SK-N-MC (cell line): ENCODE data around the gene EPB41.
A peak's percentile ranks its signal among the peaks of the same experiment; 100 is the strongest.

ENCODE experiments used
- DNase-seq: peaks from one replicate; pipeline ENCODE4 v3.0.0-alpha.2; 2011; ENCODE audit warnings: low read depth, low spot score
- H3K27ac ChIP-seq: fragments of 200-600 bp; sonication (generic); 2 replicates; pipeline ENCODE4 v1.5.1; 2016; ENCODE audit warnings: mixed run types
- H3K36me3 ChIP-seq: fragments of 200-600 bp; sonication (generic); 2 replicates; pipeline ENCODE4 v1.6.1; 2017; ENCODE audit warnings: antibody characterized with exemption, low read length, mixed read lengths; ENCODE audit not compliant: insufficient read depth
- H3K4me3 ChIP-seq: fragments of 200-600 bp; sonication (generic); 2 replicates; pipeline ENCODE4 v1.5.1; 2016
- H3K9ac ChIP-seq: fragments of 200-600 bp; sonication (generic); 2 replicates; pipeline ENCODE4 v1.8.0; 2017; ENCODE audit warnings: mixed run types, mixed read lengths; ENCODE audit not compliant: insufficient read length
- H3K9me3 ChIP-seq: fragments of 200-600 bp; sonication (generic); 2 replicates; pipeline ENCODE4 v1.6.1; 2017; ENCODE audit warnings: low read depth, mild to moderate bottlenecking, antibody characterized with exemption, low read length, moderate library complexity, mixed read lengths
- EZH2 ChIP-seq: fragments of 200-600 bp; sonication (generic); IDR thresholded peaks from one replicate; pipeline ENCODE4 v1.6.1; 2017; ENCODE audit warnings: antibody characterized with exemption
- FOXP2 ChIP-seq: optimal IDR thresholded peaks from 2 replicates; pipeline ENCODE3; 2011; ENCODE audit warnings: mild to moderate bottlenecking, moderate library complexity; ENCODE audit not compliant: insufficient read depth; ENCODE audit errors: extremely low read length, control extremely low read depth
- POLR2AphosphoS5 ChIP-seq: IDR thresholded peaks from 2 replicates; pipeline ENCODE4 v1.6.1; 2012; ENCODE audit warnings: mild to moderate bottlenecking, low read depth, low read length, borderline replicate concordance

Gene EPB41

DNA sequence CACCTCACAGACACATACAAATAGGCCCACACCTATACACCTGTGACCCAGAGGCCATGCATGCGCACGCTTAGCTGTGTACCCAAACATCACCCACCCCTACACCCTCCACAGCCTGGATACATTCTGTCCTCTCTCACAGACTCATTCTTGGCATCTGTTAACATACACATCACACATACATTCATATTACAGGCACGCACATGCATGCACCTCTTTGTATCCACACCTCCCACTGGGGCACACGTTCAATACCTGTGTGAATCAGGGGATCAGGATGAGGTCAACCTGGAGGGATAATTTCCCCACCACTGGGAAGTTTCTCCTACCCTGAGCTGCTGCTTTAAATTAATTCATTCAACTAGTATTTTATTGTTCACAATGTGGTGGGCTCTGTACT is 35.6 kb upstream of the EPB41 start:
- no peak for DNase-seq
- TF ChIP-seq POLR2AphosphoS5 (no peak), EZH2 (no peak), FOXP2 (no peak)
- H3K4me3 ChIP-seq = no peak overlapping the region
- no peaks in the 10 kb centered on the region for H3K36me3 ChIP-seq
- no peaks in the 10 kb centered on the region for H3K9me3 ChIP-seq
- no peak overlapping the region for H3K27ac ChIP-seq
- no peak overlapping the region for H3K9ac ChIP-seq

DNA sequence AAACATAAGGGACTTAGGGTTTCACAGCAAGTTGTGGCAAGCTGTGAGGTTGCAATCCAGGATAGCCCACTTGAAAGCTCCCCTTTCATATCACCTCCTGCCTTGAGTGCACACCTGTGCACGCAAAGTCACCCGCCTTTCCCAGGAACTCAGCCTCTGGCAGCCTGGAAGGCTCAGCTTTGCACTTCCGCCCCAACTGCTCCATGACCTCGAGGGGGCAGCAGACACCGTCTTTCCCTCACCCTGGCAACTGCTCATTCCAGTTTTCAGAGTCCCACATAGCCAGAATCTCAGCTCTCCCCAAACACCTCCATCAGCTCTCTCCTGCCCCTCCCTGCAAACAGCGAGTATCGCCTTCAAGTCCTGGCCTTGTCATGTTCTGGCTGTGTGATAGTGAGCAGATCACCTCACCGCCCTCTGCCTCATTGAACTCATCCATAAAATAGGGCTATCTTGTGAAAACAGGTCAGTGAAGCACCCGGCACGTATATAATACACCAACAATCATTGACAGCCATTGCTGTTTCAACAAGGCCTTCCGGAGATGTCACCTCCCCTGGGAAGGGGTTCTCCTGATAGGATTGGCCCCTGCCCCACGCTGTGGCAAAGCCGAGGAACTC is 32.2 kb upstream of the EPB41 start:
- H3K9ac ChIP-seq = peak overlapping the region; percentile 14

DNA sequence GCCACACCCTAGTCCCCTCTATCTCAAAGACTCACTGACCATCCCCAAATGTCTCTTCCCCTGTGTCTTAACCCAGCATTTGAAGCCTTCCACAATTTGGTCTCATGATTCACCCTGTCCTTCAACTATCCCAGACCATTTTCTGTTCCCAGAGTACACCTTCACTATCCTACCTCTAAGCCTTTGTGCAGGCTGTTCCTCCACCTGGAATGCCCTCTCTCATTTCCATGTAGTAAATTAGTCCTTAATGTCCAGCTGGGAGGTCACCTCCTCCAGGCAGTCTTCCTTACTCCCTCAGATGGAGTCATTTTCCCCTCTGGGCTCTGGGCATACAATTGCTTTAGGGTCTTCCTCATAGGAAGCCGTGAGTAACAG is 31.1 kb upstream of the EPB41 start:
- peak overlapping the region; percentile 95 for H3K27ac ChIP-seq
- no peak for TF ChIP-seq FOXP2
- TF ChIP-seq POLR2AphosphoS5 = no peak
- no peak for TF ChIP-seq EZH2

More for the DNA sequence above, 32.2 kb upstream of the EPB41 start:
- TF ChIP-seq FOXP2 (peak; percentile 57), POLR2AphosphoS5 (no peak)
- Histone ChIP-seq H3K27ac (peak overlapping the region; percentile 81), H3K36me3 (no peaks in the 10 kb centered on the region), H3K9me3 (no peaks in the 10 kb centered on the region), H3K4me3 (no peak overlapping the region)
- peak; percentile 89 for DNase-seq

DNA sequence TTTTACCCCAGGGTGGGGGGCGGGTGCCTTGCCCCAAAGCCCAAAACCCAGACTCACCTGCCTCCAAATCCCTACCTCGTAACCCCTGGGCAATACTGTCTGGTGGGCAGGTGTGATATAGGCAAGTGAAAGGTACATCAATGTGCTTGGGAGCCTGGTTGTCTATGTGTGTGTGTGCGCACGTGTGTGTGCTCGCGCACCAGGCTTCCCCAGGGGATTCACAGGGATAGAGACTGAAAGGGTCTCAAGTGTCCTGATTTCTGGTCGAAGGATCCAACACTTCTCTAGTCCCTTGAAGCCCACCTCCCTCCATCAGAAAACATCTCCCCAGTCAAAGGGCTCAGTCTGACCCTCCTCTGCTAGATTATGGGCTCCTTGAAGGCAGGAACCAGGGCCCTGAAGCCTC is 28.9 kb upstream of the EPB41 start:
- TF ChIP-seq FOXP2 (no peak), POLR2AphosphoS5 (no peak), EZH2 (no peak)
- Histone ChIP-seq H3K9me3 (no peaks in the 10 kb centered on the region), H3K4me3 (peak overlapping the region; percentile 17; the same call in 1 of the 2 replicates), H3K9ac (peak overlapping the region; percentile 45), H3K36me3 (no peaks in the 10 kb centered on the region), H3K27ac (peak overlapping the region; percentile 95)
- no peak for DNase-seq

More for the DNA sequence above, 31.1 kb upstream of the EPB41 start:
- Histone ChIP-seq H3K36me3 (no peaks in the 10 kb centered on the region), H3K9ac (peak overlapping the region; percentile 65), H3K4me3 (no peak overlapping the region), H3K9me3 (no peaks in the 10 kb centered on the region)
- no peak for DNase-seq

DNA sequence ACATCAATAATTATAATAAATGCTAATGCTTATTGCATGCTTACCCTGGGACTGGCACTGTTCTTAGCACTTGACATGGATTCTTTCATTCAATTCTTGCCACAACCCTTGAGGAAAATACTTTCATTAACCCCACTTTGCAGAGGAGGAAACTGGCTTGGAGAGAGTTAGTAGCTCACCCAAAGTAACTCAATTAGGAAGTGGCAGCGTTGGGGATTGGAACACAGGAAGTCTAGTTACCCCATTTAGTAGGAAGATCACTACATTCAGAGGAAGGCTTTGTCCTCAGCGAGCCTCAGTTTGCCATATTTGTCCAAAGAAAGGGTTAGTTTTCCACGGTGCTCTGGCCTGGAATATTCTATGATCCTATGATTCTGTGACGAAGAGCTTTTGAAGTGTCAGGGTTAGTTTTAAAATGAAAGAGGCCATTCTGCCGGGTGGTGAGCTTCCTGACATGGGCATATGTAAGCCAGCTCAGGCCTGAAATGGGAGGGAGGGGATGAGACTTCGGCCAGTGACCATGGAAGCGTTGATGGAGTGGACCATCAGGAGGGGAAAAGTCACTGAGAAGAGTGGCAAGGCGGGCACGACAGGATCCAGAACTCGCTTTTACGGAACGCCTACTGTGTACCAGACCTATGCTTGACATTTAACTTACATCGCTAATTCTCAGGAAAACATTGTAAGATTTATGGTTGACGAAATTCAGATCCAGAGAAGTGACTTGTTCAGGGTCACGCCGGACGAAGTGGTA is 28.2 kb upstream of the EPB41 start:
- TF ChIP-seq FOXP2 = no peak
- TF ChIP-seq EZH2 = no peak
- no peak for TF ChIP-seq POLR2AphosphoS5
- no peaks in the 10 kb centered on the region for H3K9me3 ChIP-seq
- peak overlapping the region; percentile 97 for H3K4me3 ChIP-seq
- peak; percentile 45 for DNase-seq
- peak overlapping the region; percentile 39 for H3K9ac ChIP-seq
- H3K27ac ChIP-seq = peak overlapping the region; percentile 95
- no peaks in the 10 kb centered on the region for H3K36me3 ChIP-seq

DNA sequence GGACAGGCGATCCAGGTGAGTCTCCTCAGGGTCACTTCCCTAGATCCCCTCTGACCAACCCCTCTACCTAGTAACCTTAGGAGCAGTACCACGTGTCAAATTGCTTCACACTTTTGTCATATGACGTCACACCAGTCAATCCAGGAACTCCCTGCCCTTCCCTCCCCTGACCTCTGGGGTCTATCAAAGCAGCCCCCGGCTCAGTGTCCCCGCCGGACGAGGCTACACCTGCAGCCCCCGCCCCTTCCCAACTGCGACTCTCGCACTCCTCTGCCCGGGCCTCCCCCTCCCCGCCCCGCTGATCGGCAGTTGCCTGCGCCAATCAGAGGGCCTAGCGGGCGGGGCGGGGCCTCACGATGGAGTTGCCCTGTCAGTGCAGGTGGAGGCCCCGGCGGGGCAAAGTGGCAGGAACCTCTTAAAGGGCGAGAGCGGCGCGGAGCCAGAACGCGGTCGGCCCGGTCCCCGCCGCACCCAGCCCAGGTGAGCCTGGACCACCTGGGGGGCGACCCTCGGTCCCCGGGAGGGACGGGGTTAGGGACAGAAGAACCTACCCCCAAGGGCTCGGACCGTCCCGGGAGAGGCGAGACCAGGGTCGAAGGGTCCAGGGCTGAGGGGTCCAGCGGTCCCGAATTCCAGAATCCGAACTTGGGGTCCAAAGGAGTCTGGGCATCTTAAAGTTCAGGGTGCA is 27.5 kb upstream of the EPB41 start:
- Histone ChIP-seq H3K9me3 (no peaks in the 10 kb centered on the region), H3K27ac (peak overlapping the region; percentile 95), H3K4me3 (peak overlapping the region; percentile 97), H3K36me3 (no peaks in the 10 kb centered on the region), H3K9ac (peak overlapping the region; percentile 90)
- DNase-seq = no peak
- 0 out of 2 replicates have a peak, but pooled peaks have one; percentile 59 for TF ChIP-seq POLR2AphosphoS5
- TF ChIP-seq EZH2 = no peak
- TF ChIP-seq FOXP2 = no peak

DNA sequence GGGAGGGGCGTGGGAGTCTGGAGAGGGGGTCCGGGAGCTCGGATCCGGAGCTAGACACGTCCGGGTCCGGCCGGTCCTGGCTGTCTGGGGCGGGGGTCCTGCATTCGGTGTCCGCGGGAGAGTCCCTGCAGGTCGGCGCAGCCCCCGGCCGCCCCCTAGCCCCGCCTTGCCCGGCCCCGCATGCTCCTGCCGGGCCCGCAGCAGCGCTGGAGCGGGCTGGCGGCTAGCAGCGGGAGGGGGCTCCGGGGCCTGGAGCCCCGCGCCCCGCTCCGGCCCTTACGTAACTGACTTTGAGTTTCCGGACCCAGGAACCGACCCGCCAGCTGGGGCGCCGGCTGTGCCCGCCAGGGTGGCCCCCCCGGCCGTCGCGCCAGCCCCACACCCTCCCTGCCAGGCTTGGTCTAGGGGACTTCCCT is 26.9 kb upstream of the EPB41 start:
- Histone ChIP-seq H3K27ac (no peak overlapping the region), H3K4me3 (peak overlapping the region; percentile 97), H3K36me3 (no peaks in the 10 kb centered on the region), H3K9ac (peak overlapping the region; percentile 90), H3K9me3 (no peaks in the 10 kb centered on the region)
- TF ChIP-seq POLR2AphosphoS5 (no peak), EZH2 (no peak), FOXP2 (no peak)
- DNase-seq = no peak

DNA sequence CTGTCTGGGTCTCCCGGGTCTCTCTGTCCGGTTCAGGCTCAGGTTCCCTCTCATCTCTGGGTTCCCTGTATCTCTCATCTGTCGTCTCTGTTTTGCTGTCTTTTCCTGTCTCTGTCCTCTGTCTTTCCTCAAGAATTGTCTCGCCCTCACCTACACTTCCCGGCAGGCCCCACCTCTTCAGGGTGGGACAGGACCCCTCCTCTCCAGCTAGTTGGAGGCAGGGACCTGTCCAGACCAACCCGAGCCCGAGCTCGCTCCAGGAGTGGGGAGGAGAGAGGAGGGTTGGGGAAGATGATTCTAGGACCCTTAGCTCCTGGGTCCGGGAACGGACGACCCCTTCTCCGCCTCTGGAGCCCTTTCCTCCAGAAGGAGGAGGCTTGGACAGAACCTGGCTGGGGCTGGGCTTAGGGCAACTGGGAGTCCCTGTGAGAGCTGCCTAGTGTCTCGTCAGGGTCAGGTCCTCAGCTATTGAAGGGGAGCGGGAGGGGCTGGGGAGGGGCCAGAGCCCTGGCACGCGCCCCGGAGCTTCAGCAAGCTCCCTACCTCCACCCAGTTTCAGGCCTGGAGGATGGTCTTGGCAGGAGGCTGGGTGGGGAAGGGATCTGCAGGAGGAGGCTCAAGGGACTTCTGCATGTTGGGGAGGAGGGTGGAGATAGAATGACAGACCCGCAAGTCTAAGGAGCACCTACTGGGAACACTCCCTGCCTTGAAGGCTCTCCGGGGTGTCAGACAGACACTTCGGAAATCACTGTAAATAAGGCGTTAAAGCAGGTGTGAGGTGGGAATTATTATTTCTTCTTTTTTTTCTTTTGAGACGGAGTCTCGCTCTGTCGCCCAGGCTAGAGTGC is 26.3 kb upstream of the EPB41 start:
- no peak for TF ChIP-seq EZH2
- no peak; the same call in 1 of the 2 replicates for TF ChIP-seq POLR2AphosphoS5
- no peak for TF ChIP-seq FOXP2
- H3K9ac ChIP-seq = peak overlapping the region; percentile 90
- H3K36me3 ChIP-seq = no peaks in the 10 kb centered on the region
- H3K4me3 ChIP-seq = peak overlapping the region; percentile 97
- H3K9me3 ChIP-seq = no peaks in the 10 kb centered on the region
- DNase-seq = no peak
- no peak overlapping the region for H3K27ac ChIP-seq
